HEK293 (cell line): Measurements from ENCODE around the gene TPP1.

ENCODE experiments used
- CTCF ChIA-PET: fragments of 350-600 bp; formaldehyde crosslinking; extraction: SDS; loops from one replicate; lab custom pipeline; 2021; ENCODE audit warnings: antibody characterized with exemption; lab: Yijun Ruan, JAX
- POLR2A ChIA-PET: fragments of 300-600 bp; formaldehyde crosslinking; extraction: SDS; loops from one replicate; lab custom pipeline; 2020; ENCODE audit warnings: antibody characterized with exemption, inconsistent platforms; lab: Yijun Ruan, JAX
- H3K27ac ChIP-seq: fragments of 200-500 bp; sonication (Bioruptor generic); 2 replicates; pipeline ENCODE4 v1.5.1; 2014; ENCODE audit warnings: low read depth, low read length, control low read depth, inconsistent platforms; ENCODE audit errors: extremely low read depth
- H3K36me3 ChIP-seq, 2 experiments: fragments of 200-500 bp in 1 of 2; sonication (Bioruptor generic) in 1 of 2; 1 replicate in 1 of 2; 2 replicates in 1 of 2; pipeline ENCODE4 v1.5.1; 2014 to 2017; ENCODE audit warnings: inconsistent platforms in 2 of 2, low read length in 2 of 2; ENCODE audit not compliant: control insufficient read depth in 2 of 2, insufficient read depth in 1 of 2
- H3K4me1 ChIP-seq: fragments of 200-500 bp; sonication (Bioruptor generic); 2 replicates; pipeline ENCODE4 v1.5.1; 2014; ENCODE audit warnings: mild to moderate bottlenecking, low read length, inconsistent platforms; ENCODE audit not compliant: control insufficient read depth, insufficient read depth
- H3K4me3 ChIP-seq: 2 replicates; pipeline ENCODE4 v1.5.1; 2011; ENCODE audit warnings: low read depth, mild to moderate bottlenecking, control low read depth, low read length, moderate library complexity
- H3K9me3 ChIP-seq: fragments of 200-500 bp; sonication (Bioruptor generic); 2 replicates; pipeline ENCODE4 v1.5.1; 2014; ENCODE audit warnings: low read depth, low read length, inconsistent platforms; ENCODE audit not compliant: control insufficient read depth, insufficient read depth
- BCL6B ChIP-seq: fragments of 450-650 bp; formaldehyde crosslinking; IDR thresholded peaks from 2 replicates; pipeline ENCODE4 v1.5.1; 2017; ENCODE audit warnings: missing biosample characterization, missing genetic modification characterization
- FEZF1 ChIP-seq: fragments of 450-650 bp; formaldehyde crosslinking; IDR thresholded peaks from 2 replicates; pipeline ENCODE4 v1.5.1; 2016; ENCODE audit warnings: missing biosample characterization, missing genetic modification characterization
- HOXA7 ChIP-seq: sonication (generic); formaldehyde crosslinking; IDR thresholded peaks from 2 replicates; pipeline ENCODE4 v1.8.1; 2022; ENCODE audit warnings: missing genetic modification reagents, borderline replicate concordance
- HOXC10 ChIP-seq: sonication (generic); formaldehyde crosslinking; IDR thresholded peaks from 2 replicates; pipeline ENCODE4 v1.8.1; 2023; ENCODE audit warnings: mild to moderate bottlenecking, missing genetic modification reagents
- INSM2 ChIP-seq: fragments of 450-650 bp; formaldehyde crosslinking; IDR thresholded peaks from 2 replicates; pipeline ENCODE4 v1.5.1; 2016; ENCODE audit warnings: missing biosample characterization, missing genetic modification characterization
- KLF1 ChIP-seq: fragments of 450-650 bp; formaldehyde crosslinking; IDR thresholded peaks from 2 replicates; pipeline ENCODE4 v1.5.1; 2016; ENCODE audit warnings: missing biosample characterization, missing genetic modification characterization
- KLF8 ChIP-seq: fragments of 450-650 bp; formaldehyde crosslinking; IDR thresholded peaks from 2 replicates; pipeline ENCODE4 v1.5.1; 2016; ENCODE audit warnings: missing biosample characterization, missing genetic modification characterization
- MEIS1 ChIP-seq: sonication (generic); formaldehyde crosslinking; IDR thresholded peaks from 2 replicates; pipeline ENCODE4 v1.8.1; 2022; ENCODE audit warnings: missing genetic modification reagents, mild to moderate bottlenecking, borderline replicate concordance
- ZBTB21 ChIP-seq: fragments of 450-650 bp; formaldehyde crosslinking; IDR thresholded peaks from 2 replicates; pipeline ENCODE4 v1.5.1; 2017; ENCODE audit warnings: missing biosample characterization, missing genetic modification characterization
- ZBTB48 ChIP-seq: fragments of 450-650 bp; formaldehyde crosslinking; IDR thresholded peaks from 2 replicates; pipeline ENCODE4 v1.5.1; 2016; ENCODE audit warnings: missing biosample characterization, missing genetic modification characterization
- ZBTB7A ChIP-seq: fragments of 450-650 bp; formaldehyde crosslinking; IDR thresholded peaks from 2 replicates; pipeline ENCODE4 v1.5.1; 2016; ENCODE audit warnings: low read depth, missing biosample characterization, missing genetic modification characterization
- ZEB2 ChIP-seq: fragments of 450-650 bp; formaldehyde crosslinking; IDR thresholded peaks from 2 replicates; pipeline ENCODE4 v1.5.1; 2016; ENCODE audit warnings: missing biosample characterization, missing genetic modification characterization
- ZNF138 ChIP-seq: fragments of 450-650 bp; formaldehyde crosslinking; IDR thresholded peaks from 2 replicates; pipeline ENCODE4 v1.5.1; 2016; ENCODE audit warnings: missing biosample characterization, missing genetic modification characterization, borderline replicate concordance
- ZNF280D ChIP-seq: fragments of 450-650 bp; formaldehyde crosslinking; IDR thresholded peaks from 2 replicates; pipeline ENCODE4 v1.5.1; 2016; ENCODE audit warnings: missing biosample characterization, missing genetic modification characterization
- ZNF324 ChIP-seq: fragments of 450-650 bp; formaldehyde crosslinking; IDR thresholded peaks from 2 replicates; pipeline ENCODE4 v1.5.1; 2016; ENCODE audit warnings: missing biosample characterization, missing genetic modification characterization
- ZNF510 ChIP-seq: fragments of 450-650 bp; formaldehyde crosslinking; IDR thresholded peaks from 2 replicates; pipeline ENCODE4 v1.5.1; 2018; ENCODE audit warnings: mild to moderate bottlenecking, missing genetic modification characterization, missing biosample characterization; ENCODE audit not compliant: insufficient replicate concordance
- ZNF549 ChIP-seq: fragments of 450-650 bp; IDR thresholded peaks from 2 replicates; pipeline ENCODE4 v1.5.1; 2018; ENCODE audit warnings: missing biosample characterization, missing genetic modification characterization, mild to moderate bottlenecking, inconsistent platforms, moderate library complexity
- ZNF571 ChIP-seq: fragments of 450-650 bp; formaldehyde crosslinking; IDR thresholded peaks from 2 replicates; pipeline ENCODE4 v1.5.0; 2017; ENCODE audit warnings: missing biosample characterization, missing genetic modification characterization
- ZNF701 ChIP-seq: fragments of 450-650 bp; formaldehyde crosslinking; IDR thresholded peaks from 2 replicates; pipeline ENCODE4 v1.5.1; 2016; ENCODE audit warnings: missing biosample characterization, missing genetic modification characterization
- TF ChIP-seq, protein P1 (sequence below): fragments of 450-650 bp; formaldehyde crosslinking; IDR thresholded peaks from 2 replicates; pipeline ENCODE4 v1.5.1; 2016; ENCODE audit warnings: missing biosample characterization, missing genetic modification characterization
- TF ChIP-seq, protein P2 (sequence below): fragments of 450-650 bp; formaldehyde crosslinking; IDR thresholded peaks from 2 replicates; pipeline ENCODE4 v1.5.1; 2016; ENCODE audit warnings: missing biosample characterization, missing genetic modification characterization
- TF ChIP-seq, protein P3 (sequence below): fragments of 450-650 bp; formaldehyde crosslinking; IDR thresholded peaks from 2 replicates; pipeline ENCODE4 v1.5.1; 2016; ENCODE audit warnings: missing biosample characterization, missing genetic modification characterization

The TPP1 gene

DNA sequence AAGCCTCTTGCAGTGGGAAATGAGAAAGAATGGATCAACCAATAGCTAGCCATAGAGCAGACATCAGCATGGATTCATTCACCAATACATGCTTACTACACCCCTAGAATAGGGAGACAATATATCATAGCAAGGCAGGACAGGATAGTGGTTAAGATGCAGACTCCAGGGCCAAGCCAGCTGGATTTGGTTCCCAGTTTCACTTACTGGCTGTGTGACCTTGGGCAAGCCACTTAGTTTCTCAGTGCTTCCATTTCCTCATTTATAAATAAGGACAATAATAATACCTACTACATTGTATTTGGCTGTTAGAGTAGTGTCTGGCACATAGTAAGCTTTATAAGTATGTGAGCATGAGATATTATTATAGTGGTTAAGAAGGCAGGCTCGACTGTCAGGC is 29.3 kb upstream of the TPP1 start:
- TF ChIP-seq HOXA7 (CRISPR knock-in tag) = no peak
- no peak for TF ChIP-seq HOXC10 (CRISPR knock-in tag)
- CTCF ChIA-PET = interaction anchor here (0.5 to 0.9 kb wide), 2 partner anchors 9 to 73 kb away, joined by 3 read pairs; no protein-coding TSS in a partner anchor
- POLR2A ChIA-PET = no interaction called here

DNA sequence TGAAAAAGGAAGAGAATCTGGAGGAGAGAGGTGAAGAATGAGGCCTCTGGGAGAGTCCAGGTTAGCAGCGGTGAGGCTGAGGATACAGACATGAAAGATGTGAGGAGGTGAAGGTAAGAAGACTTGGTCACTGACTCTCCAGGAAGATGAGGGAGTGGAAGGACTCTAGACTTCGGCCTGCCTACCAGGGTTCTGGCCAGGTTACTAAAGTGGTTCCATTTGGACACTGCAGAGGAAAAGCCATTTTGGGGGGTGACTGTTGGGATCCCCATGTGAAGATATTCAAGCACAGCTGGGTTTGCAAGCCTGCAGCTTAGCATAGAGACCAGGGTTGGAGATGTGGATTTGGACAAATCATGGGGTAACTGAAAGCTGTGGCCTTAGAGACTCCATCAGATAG is 28.6 kb upstream of the TPP1 start:
- TF ChIP-seq KLF8 (tag by site-specific recombination) (no peak), MEIS1 (CRISPR knock-in tag) (no peak), ZNF280D (tag by site-specific recombination) (no peak), ZNF571 (tag by site-specific recombination) (no peak), FEZF1 (tag by site-specific recombination) (no peak), ZBTB21 (tag by site-specific recombination) (no peak), ZNF701 (no peak), BCL6B (tag by site-specific recombination) (no peak), ZBTB7A (tag by site-specific recombination) (no peak), INSM2 (tag by site-specific recombination) (no peak), ZBTB48 (tag by site-specific recombination) (no peak), ZEB2 (no peak), ZNF510 (tag by site-specific recombination) (no peak), ZNF324 (tag by site-specific recombination) (no peak), KLF1 (tag by site-specific recombination) (no peak), ZNF549 (tag by site-specific recombination) (no peak), ZNF138 (tag by site-specific recombination) (no peak)
- TF ChIP-seq, protein P1, sequence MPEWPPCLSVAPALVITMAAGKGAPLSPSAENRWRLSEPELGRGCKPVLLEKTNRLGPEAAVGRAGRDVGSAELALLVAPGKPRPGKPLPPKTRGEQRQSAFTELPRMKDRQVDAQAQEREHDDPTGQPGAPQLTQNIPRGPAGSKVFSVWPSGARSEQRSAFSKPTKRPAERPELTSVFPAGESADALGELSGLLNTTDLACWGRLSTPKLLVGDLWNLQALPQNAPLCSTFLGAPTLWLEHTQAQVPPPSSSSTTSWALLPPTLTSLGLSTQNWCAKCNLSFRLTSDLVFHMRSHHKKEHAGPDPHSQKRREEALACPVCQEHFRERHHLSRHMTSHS (tag by site-specific recombination) = no peak
- TF ChIP-seq, protein P2, sequence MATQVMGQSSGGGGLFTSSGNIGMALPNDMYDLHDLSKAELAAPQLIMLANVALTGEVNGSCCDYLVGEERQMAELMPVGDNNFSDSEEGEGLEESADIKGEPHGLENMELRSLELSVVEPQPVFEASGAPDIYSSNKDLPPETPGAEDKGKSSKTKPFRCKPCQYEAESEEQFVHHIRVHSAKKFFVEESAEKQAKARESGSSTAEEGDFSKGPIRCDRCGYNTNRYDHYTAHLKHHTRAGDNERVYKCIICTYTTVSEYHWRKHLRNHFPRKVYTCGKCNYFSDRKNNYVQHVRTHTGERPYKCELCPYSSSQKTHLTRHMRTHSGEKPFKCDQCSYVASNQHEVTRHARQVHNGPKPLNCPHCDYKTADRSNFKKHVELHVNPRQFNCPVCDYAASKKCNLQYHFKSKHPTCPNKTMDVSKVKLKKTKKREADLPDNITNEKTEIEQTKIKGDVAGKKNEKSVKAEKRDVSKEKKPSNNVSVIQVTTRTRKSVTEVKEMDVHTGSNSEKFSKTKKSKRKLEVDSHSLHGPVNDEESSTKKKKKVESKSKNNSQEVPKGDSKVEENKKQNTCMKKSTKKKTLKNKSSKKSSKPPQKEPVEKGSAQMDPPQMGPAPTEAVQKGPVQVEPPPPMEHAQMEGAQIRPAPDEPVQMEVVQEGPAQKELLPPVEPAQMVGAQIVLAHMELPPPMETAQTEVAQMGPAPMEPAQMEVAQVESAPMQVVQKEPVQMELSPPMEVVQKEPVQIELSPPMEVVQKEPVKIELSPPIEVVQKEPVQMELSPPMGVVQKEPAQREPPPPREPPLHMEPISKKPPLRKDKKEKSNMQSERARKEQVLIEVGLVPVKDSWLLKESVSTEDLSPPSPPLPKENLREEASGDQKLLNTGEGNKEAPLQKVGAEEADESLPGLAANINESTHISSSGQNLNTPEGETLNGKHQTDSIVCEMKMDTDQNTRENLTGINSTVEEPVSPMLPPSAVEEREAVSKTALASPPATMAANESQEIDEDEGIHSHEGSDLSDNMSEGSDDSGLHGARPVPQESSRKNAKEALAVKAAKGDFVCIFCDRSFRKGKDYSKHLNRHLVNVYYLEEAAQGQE (tag by site-specific recombination) = no peak
- TF ChIP-seq, protein P3, sequence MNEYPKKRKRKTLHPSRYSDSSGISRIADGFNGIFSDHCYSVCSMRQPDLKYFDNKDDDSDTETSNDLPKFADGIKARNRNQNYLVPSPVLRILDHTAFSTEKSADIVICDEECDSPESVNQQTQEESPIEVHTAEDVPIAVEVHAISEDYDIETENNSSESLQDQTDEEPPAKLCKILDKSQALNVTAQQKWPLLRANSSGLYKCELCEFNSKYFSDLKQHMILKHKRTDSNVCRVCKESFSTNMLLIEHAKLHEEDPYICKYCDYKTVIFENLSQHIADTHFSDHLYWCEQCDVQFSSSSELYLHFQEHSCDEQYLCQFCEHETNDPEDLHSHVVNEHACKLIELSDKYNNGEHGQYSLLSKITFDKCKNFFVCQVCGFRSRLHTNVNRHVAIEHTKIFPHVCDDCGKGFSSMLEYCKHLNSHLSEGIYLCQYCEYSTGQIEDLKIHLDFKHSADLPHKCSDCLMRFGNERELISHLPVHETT (tag by site-specific recombination) = no peak
- POLR2A ChIA-PET = interaction anchor here (1.3 kb wide), 1 partner anchor 29 kb away, joined by 3 read pairs; the partner anchor contains the start of gene TPP1

More for the DNA sequence above, 29.3 kb upstream of the TPP1 start:
- Histone ChIP-seq H3K4me1 (no peaks in the 10 kb centered on the region), H3K27ac (no peak overlapping the region), H3K4me3 (no peak overlapping the region), H3K36me3 (no peaks in the 10 kb centered on the region), H3K9me3 (no peaks in the 10 kb centered on the region)

More for the DNA sequence above, 28.6 kb upstream of the TPP1 start:
- Histone ChIP-seq H3K36me3 (no peaks in the 10 kb centered on the region), H3K9me3 (no peaks in the 10 kb centered on the region), H3K27ac (no peak overlapping the region), H3K4me1 (no peaks in the 10 kb centered on the region), H3K4me3 (no peak overlapping the region)
- CTCF ChIA-PET = interaction anchor here (0.5 to 1.1 kb wide), 4 partner anchors 10 to 269 kb away, joined by 3 read pairs; no protein-coding TSS in a partner anchor
